Stimulated activated CD8-positive, alpha-beta memory T cell treated with anti-CD3 and anti-CD28 coated beads, Interleukin-15, amount 100 ng/mL, for 48 hours (primary cell): Measurements from ENCODE around the gene HOXD4.

Source experiments
- DNase-seq, 2 donors: peaks; one replicate each; pipeline ENCODE4 v3.0.0-alpha.2; 2020; ENCODE audit warnings: low read depth in 2 of 2

The HOXD4 gene

DNA sequence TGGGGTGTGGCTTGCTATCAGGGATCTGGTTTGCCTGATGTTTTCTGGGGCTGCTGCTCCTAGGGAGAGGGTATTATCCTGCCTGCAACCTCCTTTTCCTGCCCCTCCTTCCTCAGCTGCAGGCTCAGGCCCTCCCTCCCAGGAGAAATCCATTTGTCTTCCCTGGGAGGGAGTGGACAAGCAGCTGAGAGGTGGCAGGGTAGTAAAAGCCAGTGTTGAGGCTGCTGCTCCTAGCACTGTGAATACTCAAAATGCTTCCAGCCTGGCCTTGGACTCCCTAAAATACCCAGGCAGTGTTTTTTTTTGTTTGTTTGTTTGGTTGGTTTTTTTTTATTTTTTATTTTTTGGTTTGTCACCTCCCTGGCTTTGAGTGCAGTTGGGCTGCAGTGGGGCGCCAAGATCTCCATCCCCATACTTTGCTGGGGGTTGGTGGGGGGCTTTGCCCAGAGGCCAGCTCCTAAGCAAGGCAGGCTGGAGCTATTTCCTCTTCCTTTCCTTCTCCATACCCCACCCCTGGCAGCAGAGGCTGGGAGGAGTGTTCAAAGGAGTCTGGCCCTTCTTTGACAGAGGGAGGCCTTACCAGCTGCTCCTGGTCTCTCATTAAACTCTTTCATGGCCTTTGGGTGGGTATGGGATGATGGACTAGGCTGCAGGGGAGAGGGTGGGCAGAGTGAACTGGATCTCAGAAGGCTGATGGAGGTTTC, 19.4 kb downstream of the HOXD4 start:
- no peak for DNase-seq

DNA sequence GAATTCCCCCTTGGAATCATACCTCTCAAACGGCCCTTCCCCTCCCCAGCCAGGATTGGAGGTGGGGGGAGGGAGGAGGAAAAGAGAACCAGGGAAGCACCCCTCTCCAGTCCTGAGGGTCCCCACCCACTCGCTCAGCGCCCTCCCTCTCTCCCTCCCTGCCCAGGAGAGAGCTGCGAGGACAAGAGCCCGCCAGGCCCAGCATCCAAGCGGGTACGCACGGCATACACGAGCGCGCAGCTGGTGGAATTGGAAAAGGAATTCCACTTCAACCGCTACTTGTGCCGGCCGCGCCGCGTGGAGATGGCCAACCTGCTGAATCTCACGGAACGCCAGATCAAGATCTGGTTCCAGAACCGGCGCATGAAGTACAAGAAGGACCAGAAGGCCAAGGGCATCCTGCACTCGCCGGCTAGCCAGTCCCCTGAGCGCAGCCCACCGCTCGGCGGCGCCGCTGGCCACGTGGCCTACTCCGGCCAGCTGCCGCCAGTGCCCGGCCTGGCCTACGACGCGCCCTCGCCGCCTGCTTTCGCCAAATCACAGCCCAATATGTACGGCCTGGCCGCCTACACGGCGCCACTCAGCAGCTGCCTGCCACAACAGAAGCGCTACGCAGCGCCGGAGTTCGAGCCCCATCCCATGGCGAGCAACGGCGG, 20.1 kb downstream of the HOXD4 start:
- no peak for DNase-seq

DNA sequence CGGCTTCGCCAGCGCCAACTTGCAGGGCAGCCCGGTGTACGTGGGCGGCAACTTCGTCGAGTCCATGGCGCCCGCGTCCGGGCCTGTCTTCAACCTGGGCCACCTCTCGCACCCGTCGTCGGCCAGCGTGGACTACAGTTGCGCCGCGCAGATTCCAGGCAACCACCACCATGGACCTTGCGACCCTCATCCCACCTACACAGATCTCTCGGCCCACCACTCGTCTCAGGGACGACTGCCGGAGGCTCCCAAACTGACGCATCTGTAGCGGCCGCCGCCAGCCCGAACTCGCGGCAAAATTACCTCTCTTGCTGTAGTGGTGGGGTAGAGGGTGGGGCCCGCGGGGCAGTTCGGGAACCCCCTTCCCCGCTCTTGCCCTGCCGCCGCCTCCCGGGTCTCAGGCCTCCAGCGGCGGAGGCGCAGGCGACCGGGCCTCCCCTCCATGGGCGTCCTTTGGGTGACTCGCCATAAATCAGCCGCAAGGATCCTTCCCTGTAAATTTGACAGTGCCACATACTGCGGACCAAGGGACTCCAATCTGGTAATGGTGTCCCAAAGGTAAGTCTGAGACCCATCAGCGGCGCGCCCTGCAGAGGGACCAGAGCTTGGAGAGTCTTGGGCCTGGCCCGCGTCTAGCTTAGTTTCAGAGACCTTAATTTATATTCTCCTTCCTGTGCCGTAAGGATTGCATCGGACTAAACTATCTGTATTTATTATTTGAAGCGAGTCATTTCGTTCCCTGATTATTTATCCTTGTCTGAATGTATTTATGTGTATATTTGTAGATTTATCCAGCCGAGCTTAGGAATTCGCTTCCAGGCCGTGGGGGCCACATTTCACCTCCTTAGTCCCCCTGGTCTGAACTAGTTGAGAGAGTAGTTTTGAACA, 20.9 kb downstream of the HOXD4 start:
- no peak for DNase-seq

DNA sequence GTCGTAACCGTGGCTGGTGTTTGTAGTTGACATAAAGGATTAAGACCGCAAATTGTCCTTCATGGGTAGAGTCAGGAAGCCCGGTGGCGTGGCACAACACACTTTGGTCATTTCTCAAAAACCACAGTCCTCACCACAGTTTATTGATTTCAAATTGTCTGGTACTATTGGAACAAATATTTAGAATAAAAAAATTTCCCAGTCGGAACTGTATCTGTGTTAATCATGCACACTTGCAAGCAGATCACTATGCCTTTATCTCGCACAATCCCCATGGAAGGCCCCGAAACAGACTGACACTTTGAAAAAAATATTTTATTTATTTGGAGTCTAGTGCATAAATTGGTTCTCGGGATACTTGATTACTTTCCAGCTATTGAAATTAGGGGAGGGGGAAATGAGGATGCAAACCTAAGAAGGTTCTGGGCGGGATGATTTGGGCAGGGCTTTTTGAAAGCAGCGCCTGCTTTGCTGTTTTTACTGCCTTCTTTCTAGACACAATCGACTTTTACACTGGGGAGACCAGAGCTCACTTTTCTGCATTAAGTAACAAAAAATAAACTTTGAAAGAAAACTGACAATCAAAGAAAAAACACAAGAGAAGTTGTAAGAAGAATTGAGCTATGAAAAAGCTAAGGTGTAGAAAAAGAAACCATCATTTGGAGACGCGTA, 21.7 kb downstream of the HOXD4 start:
- no peak for DNase-seq

DNA sequence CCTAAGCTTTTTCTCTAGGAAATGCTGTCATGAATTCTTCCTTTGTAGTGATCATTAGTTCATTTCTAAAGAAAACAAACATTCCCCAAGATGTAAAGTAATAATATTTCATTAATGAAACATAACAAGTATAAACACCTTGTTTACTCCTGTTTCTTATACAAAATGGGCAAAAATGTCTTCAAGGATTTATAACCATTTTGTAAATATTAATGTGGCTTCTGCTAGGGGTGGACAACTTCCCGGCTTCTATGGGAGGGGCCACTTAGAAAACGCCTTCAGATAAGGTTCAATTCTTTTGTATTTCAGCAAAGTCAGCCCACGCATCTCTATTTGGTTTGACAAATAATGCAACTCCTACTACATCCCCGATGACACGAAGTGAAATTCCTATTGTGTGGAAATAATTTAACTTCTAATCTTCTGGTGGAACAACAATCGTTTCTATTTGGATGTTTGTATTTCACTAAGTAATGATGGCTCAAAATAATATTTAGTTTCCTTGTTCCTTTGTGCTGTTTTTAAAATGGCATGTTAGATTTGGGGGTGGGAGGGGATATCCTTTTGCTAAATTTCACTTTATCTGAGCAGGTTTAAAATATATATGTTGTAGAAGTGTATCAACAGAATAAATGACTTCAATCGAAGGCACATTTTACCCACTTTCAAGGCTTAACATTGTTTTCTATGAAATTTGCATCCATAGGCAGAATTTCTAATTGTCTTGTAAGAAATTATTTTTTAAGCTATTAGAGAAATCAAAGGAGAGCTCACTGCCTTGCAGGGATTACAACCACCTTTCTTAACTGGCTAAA, 22.4 kb downstream of the HOXD4 start:
- no peak for DNase-seq

DNA sequence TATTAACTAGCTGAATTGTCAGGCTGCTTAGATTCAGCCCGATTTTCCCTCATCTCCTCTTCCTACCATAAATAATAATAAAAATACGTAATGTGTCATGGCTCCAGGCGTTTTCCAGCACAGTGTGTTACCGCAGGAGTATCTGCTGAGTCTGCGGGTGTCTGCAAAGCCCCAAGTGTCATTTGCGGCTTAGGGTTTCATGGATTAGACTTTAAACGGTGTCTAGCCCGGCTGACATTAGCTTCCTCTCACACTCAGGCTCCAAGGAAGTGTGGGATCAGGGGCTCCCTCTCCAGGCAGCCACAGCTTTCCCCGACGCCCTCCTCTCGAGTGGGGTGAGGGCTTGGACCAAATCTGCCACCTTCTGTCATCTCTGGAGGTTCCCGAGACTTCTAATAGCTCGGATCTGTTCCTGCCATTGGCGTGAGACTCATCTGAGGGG, 23.1 kb downstream of the HOXD4 start:
- no peak for DNase-seq

DNA sequence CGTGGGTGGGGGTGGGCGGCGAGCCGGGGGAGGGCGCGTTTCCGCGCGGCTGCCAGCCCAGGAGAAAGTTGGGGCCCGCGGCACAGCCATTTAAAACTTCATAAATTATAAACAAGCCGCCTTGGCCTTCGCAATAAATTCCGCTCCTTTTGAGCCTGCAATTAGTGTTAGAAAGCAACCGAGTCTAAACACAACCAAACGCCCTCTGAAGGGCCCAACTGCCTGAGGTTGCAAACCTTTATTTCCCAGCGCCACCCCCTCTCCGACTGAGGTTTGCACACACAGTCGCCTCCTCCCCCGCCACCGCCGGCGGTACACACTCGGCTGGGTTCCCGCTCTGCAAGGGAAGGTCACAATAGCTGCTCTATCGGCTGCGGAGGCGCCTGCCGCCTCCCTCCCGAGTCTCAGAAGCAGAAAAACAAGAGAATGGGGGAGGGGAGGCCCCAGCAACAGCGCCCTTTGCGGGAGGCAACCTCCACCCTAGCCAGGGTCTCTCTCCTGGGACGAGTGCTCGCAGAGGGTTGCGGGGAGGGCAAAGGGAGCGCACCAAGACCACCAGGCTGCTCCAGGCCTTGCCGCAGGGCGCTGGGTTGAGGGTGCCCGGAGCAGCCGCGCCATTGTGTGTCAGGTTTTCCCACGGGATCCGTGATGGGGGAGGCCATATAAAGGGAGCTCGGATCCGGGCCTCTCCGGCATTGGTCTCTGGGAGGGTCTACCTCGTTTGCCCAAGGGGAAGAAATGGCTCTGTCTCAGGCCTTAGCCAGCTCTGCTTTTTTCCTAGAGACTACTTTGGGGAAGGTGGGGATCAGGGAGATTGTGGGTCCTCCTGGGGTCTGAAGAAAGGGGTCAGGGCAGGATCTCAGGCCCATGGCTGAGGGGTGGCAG, 23.7 kb downstream of the HOXD4 start:
- peak in 1 of 2 donors; percentile 30 for DNase-seq

DNA sequence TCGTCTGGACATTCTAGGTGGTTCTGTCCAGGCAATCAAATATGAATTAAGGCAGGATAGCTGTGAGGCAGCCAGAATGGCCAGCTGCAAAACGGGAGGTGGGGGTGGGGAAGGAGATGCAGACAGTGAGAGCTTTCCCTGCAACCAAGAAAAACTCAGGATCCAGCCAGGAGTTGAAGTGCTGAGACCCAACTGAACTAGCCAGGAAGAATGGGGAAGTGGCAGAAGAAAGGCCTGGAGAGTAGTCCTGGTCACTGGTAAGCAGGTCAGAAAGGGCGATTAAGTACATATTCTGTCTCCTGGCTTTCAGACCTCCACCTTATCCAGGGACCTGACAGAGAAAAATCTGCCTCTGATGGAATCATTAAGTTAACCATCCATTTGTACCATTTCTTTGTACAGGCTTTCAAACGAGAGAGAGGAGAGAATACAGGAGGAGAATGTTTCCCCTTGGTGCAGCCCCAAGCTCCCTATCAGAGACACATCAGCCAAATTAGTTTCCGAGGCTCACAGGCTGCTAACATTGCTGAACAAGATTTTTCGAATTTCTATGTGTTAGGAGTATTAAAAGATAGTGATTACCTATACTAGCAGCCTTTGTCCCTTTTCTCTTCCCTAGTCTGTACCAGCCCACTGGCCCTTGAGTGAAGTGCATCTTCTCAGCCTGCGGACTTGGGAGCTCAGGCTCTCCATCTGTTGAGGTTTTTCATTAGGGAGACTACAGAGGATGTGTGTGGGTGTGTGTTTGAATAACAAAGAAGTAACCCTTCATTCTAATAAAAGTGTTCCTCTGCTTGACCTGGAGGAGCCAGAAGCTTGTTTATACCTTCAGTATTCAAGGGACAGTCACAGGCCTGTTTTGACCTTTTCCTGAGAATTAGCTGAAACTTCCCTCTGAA, 24.6 kb downstream of the HOXD4 start:
- DNase-seq, result no peak

DNA sequence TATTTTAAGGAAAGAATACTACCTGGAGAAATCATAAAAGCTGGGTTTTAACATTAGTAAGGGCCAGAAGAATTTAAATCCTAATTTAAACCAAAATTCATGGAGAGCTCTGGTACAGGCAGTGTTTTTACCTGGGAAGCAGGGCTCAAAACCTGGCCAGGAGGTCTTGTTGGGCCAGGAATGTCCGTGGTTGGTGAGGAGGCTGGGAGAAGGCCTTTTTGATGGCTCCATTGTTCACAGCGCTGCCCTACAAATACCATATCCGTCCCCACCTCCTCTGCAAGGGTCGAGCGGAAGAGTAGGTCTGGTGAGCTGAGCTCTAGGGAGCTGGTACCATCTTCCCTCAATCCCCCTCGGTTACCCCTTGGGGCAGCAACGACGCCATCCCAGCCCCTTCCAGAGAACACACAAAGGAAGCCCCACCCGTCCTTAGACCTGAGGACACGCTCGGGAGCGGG, 26.3 kb downstream of the HOXD4 start:
- DNase-seq, result no peak

DNA sequence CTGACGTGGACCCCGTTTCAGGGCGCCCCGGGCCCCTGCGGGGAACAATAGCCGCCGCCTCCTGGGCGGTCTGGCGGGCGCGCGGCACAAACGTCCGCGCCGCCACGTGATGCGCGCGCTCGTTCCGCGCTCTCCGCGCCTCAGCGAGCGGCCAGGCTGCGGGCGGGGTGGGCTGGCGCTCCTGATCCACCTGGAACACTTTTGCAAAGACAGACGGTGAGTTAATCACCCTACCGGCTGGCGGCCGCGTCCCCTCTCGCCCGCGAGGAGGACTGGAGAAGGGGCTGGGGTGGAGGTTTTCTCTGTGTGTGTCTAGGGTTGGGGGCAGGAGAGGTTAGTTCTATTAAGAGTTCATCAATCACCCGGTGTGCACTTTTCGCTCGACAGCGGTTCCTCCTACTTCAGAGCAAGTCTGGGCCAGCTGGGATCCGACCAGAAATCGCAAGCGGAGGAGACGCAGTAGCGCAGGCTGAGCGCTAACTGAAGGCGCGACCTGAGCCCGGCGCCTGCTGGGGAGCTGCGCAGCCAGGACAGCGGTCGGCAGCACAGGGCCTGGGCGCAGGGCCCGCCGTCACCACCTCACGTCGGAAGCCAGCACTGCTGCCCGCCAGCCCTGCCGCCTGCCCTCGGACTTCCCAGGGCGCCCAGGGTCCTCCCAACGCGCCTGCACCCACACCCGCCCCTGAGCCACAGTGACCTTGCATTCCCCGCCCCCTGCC, 26.8 kb downstream of the HOXD4 start:
- DNase-seq, result no peak

DNA sequence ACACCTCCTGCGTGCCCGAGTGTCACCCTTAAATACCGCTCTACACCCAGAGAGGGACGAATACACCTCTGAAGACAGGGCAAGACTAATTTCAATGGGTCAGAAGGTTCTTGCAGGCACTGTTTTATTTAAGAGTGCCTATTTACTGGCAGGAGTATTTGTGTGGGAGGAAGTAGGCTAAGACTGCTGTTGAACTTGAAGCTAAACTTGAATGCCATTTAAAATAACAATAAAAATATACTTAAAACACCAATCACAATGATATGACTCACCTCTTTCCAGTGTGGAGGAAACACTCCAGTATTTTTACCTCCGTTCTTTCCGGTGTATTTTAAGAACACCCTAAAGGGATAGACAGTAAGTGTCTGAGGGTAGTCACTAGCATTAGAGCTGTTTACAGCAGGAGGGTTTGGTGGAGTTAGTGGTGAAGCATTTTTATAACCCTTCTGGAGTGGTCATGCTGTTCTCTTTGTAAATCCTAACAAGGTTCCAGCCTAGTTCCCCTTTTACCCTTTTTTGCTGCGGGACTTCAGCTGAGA, 27.5 kb downstream of the HOXD4 start:
- no peak for DNase-seq

DNA sequence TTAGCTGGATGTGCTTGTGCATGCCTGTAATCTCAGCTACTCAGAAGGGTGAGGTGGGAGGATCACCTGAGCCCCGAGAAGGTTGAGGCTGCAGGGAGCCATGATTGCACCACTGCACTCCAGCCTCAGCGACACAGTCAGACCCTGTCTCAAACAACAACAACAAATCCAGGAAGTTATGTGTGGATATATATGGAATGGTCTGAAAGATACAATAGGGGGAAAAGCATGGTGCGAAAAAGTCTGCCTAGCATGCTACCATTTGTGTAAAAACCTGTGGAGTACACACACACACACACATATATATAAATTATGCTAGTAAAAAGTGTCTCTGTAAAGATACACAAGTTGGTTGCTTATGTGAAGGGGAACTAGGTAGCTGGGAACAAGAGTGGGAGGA, 30.2 kb downstream of the HOXD4 start:
- no peak for DNase-seq

DNA sequence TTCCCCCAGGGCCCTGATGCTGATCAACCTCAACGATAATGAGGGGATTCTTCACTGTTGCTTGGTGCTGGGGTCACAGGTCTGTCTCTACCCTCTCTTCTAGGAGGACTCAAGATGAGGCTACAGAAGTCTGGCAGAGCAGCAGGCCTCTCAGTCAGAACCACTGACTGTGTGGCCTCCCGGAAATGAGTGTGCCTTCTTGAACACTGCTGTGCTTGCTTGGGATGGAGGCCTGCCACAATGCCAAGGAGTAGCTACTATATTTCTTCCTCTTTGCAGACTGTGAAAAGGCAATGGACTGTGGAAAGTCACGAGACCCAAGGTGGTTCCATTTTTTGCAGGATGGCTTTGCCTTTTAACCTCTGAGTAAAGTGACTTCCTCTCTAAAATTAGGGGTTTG, 31.3 kb downstream of the HOXD4 start:
- DNase-seq, result no peak

DNA sequence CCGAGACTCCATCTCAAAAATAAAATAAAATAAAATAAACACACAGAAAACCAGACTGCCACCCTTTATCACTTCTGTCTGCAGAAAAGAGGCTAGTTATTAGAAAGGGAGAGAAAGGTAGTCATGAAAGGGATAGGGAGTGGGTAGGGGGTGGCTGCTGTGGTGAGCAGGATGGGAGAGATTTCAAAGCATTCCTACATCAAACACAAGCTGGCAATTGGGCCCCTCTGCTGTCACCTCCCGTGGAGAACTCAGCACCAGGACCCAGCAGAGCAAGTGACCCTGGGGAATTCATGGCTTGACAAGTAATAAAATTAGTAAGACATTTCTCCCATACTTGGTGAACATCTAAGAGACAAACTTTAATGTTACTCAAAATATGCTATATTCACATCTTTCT, 33.4 kb downstream of the HOXD4 start:
- no peak for DNase-seq

DNA sequence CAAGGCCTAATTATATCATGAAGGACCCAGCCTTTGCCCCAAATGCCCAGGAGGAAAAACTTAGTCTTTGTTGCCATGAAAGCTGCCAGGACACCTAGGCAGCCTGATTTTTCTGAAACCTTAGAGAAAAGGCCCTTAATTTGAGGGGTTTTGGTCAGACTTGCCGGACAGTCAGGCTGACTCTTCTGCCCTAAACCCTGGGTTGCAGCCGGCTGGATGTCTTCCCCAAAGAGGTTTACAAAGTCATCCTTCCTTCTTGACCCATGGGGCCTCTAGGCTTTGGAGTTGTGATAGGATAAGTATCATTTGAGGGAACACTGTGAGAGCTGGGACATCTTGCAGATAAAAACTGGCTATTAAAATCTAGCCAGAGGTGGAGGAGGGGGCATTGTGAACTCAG, 34.7 kb downstream of the HOXD4 start:
- no peak for DNase-seq

DNA sequence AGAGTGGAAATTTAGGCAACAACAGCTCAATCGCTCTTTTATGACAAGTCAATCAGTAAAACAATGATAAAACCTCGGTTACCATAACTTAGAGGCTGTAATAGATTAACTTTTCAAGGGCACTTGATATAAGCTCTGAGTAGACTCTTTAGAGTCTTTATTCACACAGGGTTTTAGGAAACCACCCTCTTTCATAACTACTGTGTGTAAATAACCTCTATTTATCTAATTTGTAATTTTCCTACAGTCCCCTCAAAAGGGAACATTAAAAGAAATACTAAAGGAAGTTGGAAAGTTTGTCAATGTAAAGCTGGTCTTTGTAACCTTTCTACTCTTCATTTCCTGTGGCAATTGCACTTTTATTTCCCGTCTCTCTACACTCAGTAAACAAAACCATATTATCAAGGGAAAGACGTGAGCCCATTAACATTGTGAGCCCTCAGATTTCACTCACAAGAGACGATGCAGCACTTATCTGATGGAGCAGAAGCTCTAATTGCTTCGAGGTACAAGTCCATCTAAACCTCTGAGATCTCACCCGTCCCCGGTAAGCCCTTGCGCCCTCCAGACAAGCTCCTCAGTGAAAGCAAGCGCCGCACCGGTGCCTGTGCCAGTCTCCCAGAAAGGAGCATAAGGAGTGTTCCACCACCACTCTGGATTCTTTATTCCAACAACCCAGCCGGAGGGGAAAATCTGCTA, 36.0 kb downstream of the HOXD4 start:
- no peak for DNase-seq
